Calu3 (cell line): ENCODE measurements around the gene NOX5. TPM values are rescaled to one million over a fixed set of nuclear protein-coding genes. Genes with fewer than 3 reads are reported as not detected.

Source experiments
- BruUV-seq: library from RNA; stranded (reverse); fragments of 400-500 nt; replicated peaks from 2 replicates; lab custom pipeline; 2021; lab: Mats Ljungman, UMichigan
- CTCF ChIA-PET: fragments of 300-600 bp; sonication (Branson Sonifier 250); formaldehyde crosslinking; loops from one replicate; lab custom pipeline; 2022; ENCODE audit warnings: antibody characterized with exemption; lab: Charles Lee
- DNase-seq: peaks from one replicate; pipeline ENCODE4 v3.0.0; 2022
- H3K27ac Mint-ChIP-seq: one replicate; pipeline ENCODE4 v1.8.0; 2022; ENCODE audit warnings: mixed read lengths; ENCODE audit not compliant: unreplicated experiment
- H3K27me3 Mint-ChIP-seq: one replicate; pipeline ENCODE4 v1.8.0; 2022; ENCODE audit warnings: mixed read lengths; ENCODE audit not compliant: unreplicated experiment
- H3K36me3 Mint-ChIP-seq: one replicate; pipeline ENCODE4 v1.8.0; 2022; ENCODE audit warnings: mild to moderate bottlenecking, moderate library complexity, mixed read lengths; ENCODE audit not compliant: insufficient read depth, unreplicated experiment
- H3K4me1 Mint-ChIP-seq: one replicate; pipeline ENCODE4 v1.8.0; 2022; ENCODE audit warnings: mild to moderate bottlenecking, low read depth, mixed read lengths; ENCODE audit not compliant: unreplicated experiment
- H3K4me3 Mint-ChIP-seq: one replicate; pipeline ENCODE4 v1.8.0; 2022; ENCODE audit warnings: mild to moderate bottlenecking, low read depth, moderate library complexity, mixed read lengths; ENCODE audit not compliant: unreplicated experiment
- H3K9me3 Mint-ChIP-seq: one replicate; pipeline ENCODE4 v1.8.0; 2022; ENCODE audit warnings: low read depth, mixed read lengths; ENCODE audit not compliant: unreplicated experiment
- CTCF ChIP-seq: fragments of 200-600 bp; IDR thresholded peaks from one replicate; pipeline ENCODE4 v1.8.0; 2022; ENCODE audit warnings: antibody characterized with exemption; ENCODE audit not compliant: unreplicated experiment
- intact Hi-C: fragments of 100-400 bp; cut with micrococcal nuclease; formaldehyde crosslinking; loops from one replicate; pipeline ENCODE4 v1.10.0; 2022; ENCODE audit not compliant: unreplicated experiment
- total RNA-seq: library from RNA; stranded (reverse); gene quantifications from 2 replicates; pipeline ENCODE4 v1.2.3, GENCODE V29; 2022

The NOX5 gene
- total RNA-seq, 1 experiment from 2014 or later, result 0.14 TPM

GRCh38 chr15:69000091-69000490 is 14.4 kb upstream of the NOX5 start:
- H3K9me3 Mint-ChIP-seq, result no peaks in the 10 kb centered on the region
- H3K4me3 Mint-ChIP-seq, result no peak overlapping the region
- intact Hi-C loops, result no loop called here
- H3K36me3 Mint-ChIP-seq, result no peaks in the 10 kb centered on the region
- H3K27ac Mint-ChIP-seq, result no peak overlapping the region
- DNase-seq, result no peak
- CTCF ChIA-PET, result no interaction called here
- no peaks in the 10 kb centered on the region for H3K4me1 Mint-ChIP-seq
- H3K27me3 Mint-ChIP-seq, result peaks cover 71% of the 10 kb centered on the region
- no TSS peak for BruUV-seq
- TF ChIP-seq CTCF, result no peak

- H3K4me3 Mint-ChIP-seq, result no peak overlapping the region
- no peak overlapping the region for H3K27ac Mint-ChIP-seq
- CTCF ChIA-PET, result no interaction called here
- no peak for TF ChIP-seq CTCF
- intact Hi-C loops, result no loop called here
- H3K36me3 Mint-ChIP-seq, result no peaks in the 10 kb centered on the region
- H3K27me3 Mint-ChIP-seq, result peaks cover 64% of the 10 kb centered on the region
- no peaks in the 10 kb centered on the region for H3K9me3 Mint-ChIP-seq
- no TSS peak for BruUV-seq
- no peaks in the 10 kb centered on the region for H3K4me1 Mint-ChIP-seq
- DNase-seq, result no peak
These were observed 13.6 kb upstream of the NOX5 start for GRCh38 chr15:69000725-69001503.

GRCh38 chr15:69002783-69003182 is 11.7 kb upstream of the NOX5 start:
- H3K4me1 Mint-ChIP-seq, result no peaks in the 10 kb centered on the region
- no peaks in the 10 kb centered on the region for H3K9me3 Mint-ChIP-seq
- no TSS peak for BruUV-seq
- peaks cover 51% of the 10 kb centered on the region for H3K27me3 Mint-ChIP-seq
- H3K36me3 Mint-ChIP-seq, result no peaks in the 10 kb centered on the region
- no peak for DNase-seq
- no peak overlapping the region for H3K4me3 Mint-ChIP-seq
- intact Hi-C loops, result no loop called here
- CTCF ChIA-PET, result no interaction called here
- H3K27ac Mint-ChIP-seq, result no peak overlapping the region
- no peak for TF ChIP-seq CTCF

- BruUV-seq, result no TSS peak
- CTCF ChIA-PET, result no interaction called here
- H3K4me1 Mint-ChIP-seq, result no peaks in the 10 kb centered on the region
These were observed 10.5 kb upstream of the NOX5 start for GRCh38 chr15:69004011-69004410.

More at GRCh38 chr15:69004011-69004410, 10.5 kb upstream of the NOX5 start:
- peaks cover 39% of the 10 kb centered on the region for H3K27me3 Mint-ChIP-seq
- no peak for TF ChIP-seq CTCF
- DNase-seq, result no peak
- intact Hi-C loops, result no loop called here
- H3K9me3 Mint-ChIP-seq, result no peaks in the 10 kb centered on the region
- no peaks in the 10 kb centered on the region for H3K36me3 Mint-ChIP-seq
- no peak overlapping the region for H3K27ac Mint-ChIP-seq
- H3K4me3 Mint-ChIP-seq, result no peak overlapping the region
